Measurements from ENCODE around the gene TADA2B.

DNA sequence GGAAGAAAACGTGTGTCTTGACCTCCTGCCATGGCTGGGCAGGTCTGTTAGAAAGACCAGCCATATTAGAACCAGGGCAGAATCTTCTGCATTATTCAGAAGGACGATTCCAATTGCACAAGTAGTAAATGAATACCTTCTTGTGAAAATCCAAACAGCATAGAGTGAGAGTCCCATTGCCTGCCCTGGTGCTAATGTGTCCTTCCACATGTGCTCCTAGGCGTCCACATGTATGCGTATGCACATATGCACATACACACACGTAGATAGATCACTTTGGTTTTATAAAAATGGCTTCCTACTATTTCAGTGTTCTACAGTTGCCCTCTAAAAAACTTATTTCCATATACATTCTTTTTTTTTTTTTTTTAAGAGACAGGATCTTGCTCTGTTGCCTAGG, 34.9 kb downstream of the TADA2B start:
- TF ChIP-seq POLR2AphosphoS5 (IDR thresholded peaks at IDR 0.05; ENCODE audit: low read depth, low read length) (no peak), POLR2A (IDR thresholded peaks at IDR 0.05; ENCODE audit: low read depth, low read length) (no peak), TAF1 (IDR thresholded peaks at IDR 0.05; ENCODE audit: low read depth, low read length) (no peak), SPI1 (IDR thresholded peaks at IDR 0.05; ENCODE audit: low read depth, low read length) (no peak), PAX5 (IDR thresholded peaks at IDR 0.05; ENCODE audit: insufficient read depth, low read length, severe bottlenecking) (no peak), POU2F2 (IDR thresholded peaks at IDR 0.05; ENCODE audit: low read depth, low read length) (no peak)
